T-helper 1 cell treated with Interleukin-12 subunit alpha and Interleukin-12 subunit beta and Interleukin-4 antibody, amounts not matched to agents 30 ng/mL and 1 ng/mL, for 36 hours (primary cell): Measurements from ENCODE around the gene GTPBP2. TPM values are rescaled to one million over a fixed set of nuclear protein-coding genes. Genes with fewer than 3 reads are reported as not detected.

Source experiments
- intact Hi-C: fragments of 100-400 bp; cut with micrococcal nuclease; formaldehyde crosslinking; loops from one replicate; pipeline ENCODE4 v1.15.1; 2024
- total RNA-seq: library from RNA; stranded (reverse); gene quantifications from 2 replicates; pipeline ENCODE4 v1.2.3, GENCODE V29; 2022

Gene GTPBP2
- total RNA-seq, 1 donor from 2014 or later = 104 TPM

DNA sequence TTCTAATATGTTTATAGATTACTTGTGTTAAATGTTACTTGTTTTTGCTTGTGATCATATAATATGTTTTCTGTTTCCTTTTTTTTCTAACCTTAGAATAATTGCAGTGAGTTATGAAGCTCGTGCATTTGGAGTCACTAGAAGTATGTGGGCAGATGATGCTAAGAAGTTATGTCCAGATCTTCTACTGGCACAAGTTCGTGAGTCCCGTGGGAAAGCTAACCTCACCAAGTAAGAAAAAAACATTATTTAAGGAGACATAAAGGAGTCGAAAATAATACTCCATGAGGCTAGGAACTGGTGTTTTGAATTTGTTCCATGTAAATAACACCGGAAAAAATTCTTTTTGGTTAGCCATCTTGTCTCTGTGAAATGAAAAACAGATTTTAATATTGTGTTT lies 46.2 kb downstream of the GTPBP2 start:
- intact Hi-C loops = no loop called here

- intact Hi-C loops = loop anchor here (5.0 to 10.0 kb wide), 7 partner anchors 212 to 794 kb away; partner anchors contain the start of genes BICRAL, CUL7, HSP90AB1 and KLC4
Measured at GRCh38 chr6:43579171-43579570, 49.9 kb downstream of the GTPBP2 start.

GRCh38 chr6:43578748-43579147 lies 50.3 kb downstream of the GTPBP2 start:
- intact Hi-C loops = loop anchor here (5.0 to 10.0 kb wide), 7 partner anchors 211 to 794 kb away; partner anchors contain the start of genes BICRAL, CUL7, HSP90AB1 and KLC4

GRCh38 chr6:43575772-43576551 lies 53.1 kb downstream of the GTPBP2 start, which contains the start of the genes POLH and XPO5:
TSS of gene POLH (plus strand) at chr6:43576185. CDS start at chr6:43582320, 6,135 bp downstream.
TSS of gene XPO5 (minus strand) at chr6:43576038. CDS start at chr6:43575864, 174 bp downstream.
- intact Hi-C loops = loop anchor here (1.0 to 10.0 kb wide), 13 partner anchors 9 to 811 kb away; partner anchors contain the start of genes ABCC10, BICRAL, CDC5L and CUL7

- intact Hi-C loops = loop anchor here (2.0 to 10.0 kb wide), 8 partner anchors 148 to 790 kb away; partner anchors contain the start of genes ABCC10, BICRAL, CUL7 and HSP90AB1
Measured at GRCh38 chr6:43575105-43575771, 53.8 kb downstream of the GTPBP2 start.

GRCh38 chr6:43572015-43572414 lies 57.0 kb downstream of the GTPBP2 start:
- intact Hi-C loops = loop anchor here (5.0 to 10.0 kb wide), 4 partner anchors 190 to 787 kb away; partner anchors contain the start of genes BICRAL, CUL7, KLC4 and MRPL2

DNA sequence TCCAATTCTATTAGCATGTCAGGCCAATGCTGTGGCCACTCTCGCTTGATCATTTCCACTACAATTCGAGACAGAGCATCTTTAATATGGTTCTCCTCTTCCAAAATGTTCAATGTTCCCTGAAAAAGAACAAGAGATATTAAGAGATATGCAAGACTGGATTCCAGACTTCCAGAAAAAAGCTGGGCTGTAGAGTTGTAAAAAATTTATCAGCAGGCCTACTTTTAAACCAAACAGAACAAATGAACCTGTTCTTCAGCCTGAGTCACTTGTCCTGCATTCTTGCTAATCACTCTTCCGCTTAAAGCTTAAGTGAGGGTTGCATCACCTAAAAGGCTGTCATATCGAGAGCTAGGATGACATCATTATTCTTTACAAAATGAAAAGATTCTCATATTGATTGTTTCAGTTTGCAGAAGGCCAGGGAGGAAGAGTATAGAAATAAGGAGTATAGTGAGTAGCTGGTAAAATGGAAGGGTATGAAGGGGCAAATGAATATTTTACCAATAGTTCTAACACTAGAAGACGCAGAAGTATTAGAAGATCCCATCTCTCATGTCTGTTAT lies 58.1 kb downstream of the GTPBP2 start:
- intact Hi-C loops = loop anchor here (1.0 to 10.0 kb wide), 5 partner anchors 189 to 786 kb away; partner anchors contain the start of genes BICRAL, CUL7, KLC4 and MRPL2

Other genes starting within 250 kb of the GTPBP2 start
- 52.3 and 54.5 TPM in 2 replicates for gene ABCC10, start 201.7 kb downstream of the GTPBP2 start, total RNA-seq
- 0.39 TPM in 2 replicates for gene DLK2, start 173.7 kb downstream of the GTPBP2 start, total RNA-seq
- gene TJAP1, start 151.7 kb downstream of the GTPBP2 start, total RNA-seq = 38.5 and 43.4 TPM in 2 replicates
- 0.10 and 0.27 TPM in 2 replicates for gene LRRC73, start 118.9 kb downstream of the GTPBP2 start, total RNA-seq
- gene YIPF3, start 112.3 kb downstream of the GTPBP2 start, total RNA-seq = 73.2 and 77.3 TPM in 2 replicates
- gene POLR1C, start 112.2 kb downstream of the GTPBP2 start, total RNA-seq = 40.1 and 45.5 TPM in 2 replicates
- gene XPO5, start 53.2 kb downstream of the GTPBP2 start, total RNA-seq = 88.1 and 94.6 TPM in 2 replicates
- 62.5 and 68.5 TPM in 2 replicates for gene POLH, start 53.1 kb downstream of the GTPBP2 start, total RNA-seq
- 46.8 and 47.1 TPM in 2 replicates for gene MAD2L1BP, start 6.6 kb upstream of the GTPBP2 start, total RNA-seq
- gene RSPH9, start 15.8 kb upstream of the GTPBP2 start, total RNA-seq = not detected in 2 replicates
- 41.6 and 45.0 TPM in 2 replicates for gene MRPS18A, start 58.5 kb upstream of the GTPBP2 start, total RNA-seq
- gene VEGFA, start 140.9 kb upstream of the GTPBP2 start, total RNA-seq = 21.1 and 23.1 TPM in 2 replicates